ENCODE data around the gene CFAP410.

- TF ChIP-seq POLR2A (IDR thresholded peaks at IDR 0.05): no peak
- no peak for TF ChIP-seq CTCF (IDR thresholded peaks at IDR 0.05)
These were observed 39.7 kb upstream of the CFAP410 start for GRCh38 chr21:44378646-44379514.

Data from uterus (tissue), 2 donors.